ENCODE data around the gene CDKAL1.
"Not testable (repeated sequence)": the region's sequence is repeated elsewhere in the genome, so short reads cannot be mapped to it uniquely, and the experiment has no call there.

The CDKAL1 gene

GRCh38 chr6:21045135-21045700 is 511.0 kb downstream of the CDKAL1 start:
- no peak for DNase-seq

- no peak for DNase-seq
Observed at GRCh38 chr6:21046276-21046675, 512.0 kb downstream of the CDKAL1 start.

- DNase-seq, result no peak
Observed at GRCh38 chr6:21048047-21048446, 513.8 kb downstream of the CDKAL1 start.

GRCh38 chr6:21049148-21049547 is 514.9 kb downstream of the CDKAL1 start:
- DNase-seq, result no peak

- DNase-seq, result no peak
Observed at GRCh38 chr6:21049572-21049971, 515.3 kb downstream of the CDKAL1 start.

- no peak for DNase-seq
Observed at GRCh38 chr6:21050935-21051334, 516.7 kb downstream of the CDKAL1 start.

- no peak for DNase-seq
Observed at GRCh38 chr6:21051777-21052176, 517.5 kb downstream of the CDKAL1 start.

- no peak for DNase-seq
Observed at GRCh38 chr6:21053612-21054011, 519.4 kb downstream of the CDKAL1 start.

- DNase-seq, result not testable (repeated sequence)
Observed at GRCh38 chr6:21055480-21055879, 521.2 kb downstream of the CDKAL1 start.

- no peak for DNase-seq
Observed at GRCh38 chr6:21061892-21062291, 527.6 kb downstream of the CDKAL1 start.

GRCh38 chr6:21064756-21065340 is 530.6 kb downstream of the CDKAL1 start:
- no peak for DNase-seq

GRCh38 chr6:21067521-21067920 is 533.3 kb downstream of the CDKAL1 start:
- DNase-seq, result no peak

- no peak for DNase-seq
Observed at GRCh38 chr6:21070620-21071019, 536.4 kb downstream of the CDKAL1 start.

GRCh38 chr6:21071780-21072468 is 537.7 kb downstream of the CDKAL1 start:
- no peak for DNase-seq

GRCh38 chr6:21073318-21073839 is 539.1 kb downstream of the CDKAL1 start:
- no peak for DNase-seq

GRCh38 chr6:21074484-21074883 is 540.2 kb downstream of the CDKAL1 start:
- no peak for DNase-seq

GRCh38 chr6:21075986-21076385 is 541.7 kb downstream of the CDKAL1 start:
- DNase-seq, result no peak

- no peak for DNase-seq
Observed at GRCh38 chr6:21078497-21078896, 544.2 kb downstream of the CDKAL1 start.

GRCh38 chr6:21079468-21080048 is 545.3 kb downstream of the CDKAL1 start:
- peak; percentile 21 for DNase-seq

- DNase-seq, result no peak
Observed at GRCh38 chr6:21080221-21080620, 546.0 kb downstream of the CDKAL1 start.

GRCh38 chr6:21082091-21082490 is 547.8 kb downstream of the CDKAL1 start:
- DNase-seq, result no peak

GRCh38 chr6:21083708-21084107 is 549.5 kb downstream of the CDKAL1 start:
- no peak for DNase-seq

GRCh38 chr6:21084656-21085055 is 550.4 kb downstream of the CDKAL1 start:
- DNase-seq, result no peak

GRCh38 chr6:21085211-21085610 is 551.0 kb downstream of the CDKAL1 start:
- no peak for DNase-seq
